ENCODE results near the gene KIAA0513. TPM values are rescaled to one million over a fixed set of nuclear protein-coding genes. Genes with fewer than 3 reads are reported as not detected.

The KIAA0513 gene
- total RNA-seq, 1 experiment from 2014 or later = 8.7 TPM

GRCh38 chr16:85065099-85065498, 37.5 kb downstream of the KIAA0513 start:
- BruUV-seq (replicated peaks) = no TSS peak
- no peak overlapping the region for H3K4me3 ChIP-seq (ENCODE audit: low read depth in 2 of 2, low read length in 2 of 2)
- TF ChIP-seq REST (IDR thresholded peaks at IDR 0.05; ENCODE audit: insufficient read depth in 1 of 2, low read depth in 2 of 2, low read length in 1 of 2) = no peak
- no peak for TF ChIP-seq POLR2AphosphoS5 (IDR thresholded peaks at IDR 0.05; ENCODE audit: low read depth, low read length)
- TF ChIP-seq CTCF (IDR thresholded peaks at IDR 0.05) = no peak
- no peak for TF ChIP-seq SIN3A (IDR thresholded peaks at IDR 0.05; ENCODE audit: borderline replicate concordance, insufficient read depth, low read depth, low read length)
- no peak for TF ChIP-seq TCF7L2 (IDR thresholded peaks at IDR 0.05; ENCODE audit: low read depth, low read length)
- intact Hi-C loops (cut with micrococcal nuclease; ENCODE audit: unreplicated experiment) (no loop called here), in situ Hi-C loops (cut with HindIII; ENCODE audit: low pct_unique_long_range_greater_than_20kb, low sequenced_read_pairs) (no loop called here)
- H3K9me3 ChIP-seq (ENCODE audit: control insufficient read depth, insufficient read depth, low read depth, low read length) = no peaks in the 10 kb centered on the region
- CTCF ChIA-PET = no interaction called here
- H3K36me3 ChIP-seq (ENCODE audit: control insufficient read depth, insufficient read depth, low read length) = no peaks in the 10 kb centered on the region
- DNase-seq (ENCODE audit: low read depth, low spot score) = no peak
- POLR2A ChIA-PET = interaction anchor here (0.7 kb wide), 1 partner anchor 37 kb away, joined by 3 read pairs; no protein-coding TSS in a partner anchor
- no peaks in the 10 kb centered on the region for H3K27me3 ChIP-seq (ENCODE audit: control insufficient read depth, insufficient read depth, low read length)
- no peak overlapping the region for H3K27ac ChIP-seq (ENCODE audit: low read length)
- no peak for ATAC-seq
- H3K4me1 ChIP-seq (ENCODE audit: control insufficient read depth, insufficient read depth, low read length) = no peaks in the 10 kb centered on the region

GRCh38 chr16:85066346-85066885, 38.8 kb downstream of the KIAA0513 start:
- DNase-seq (ENCODE audit: low read depth, low spot score) (no peak), ATAC-seq (no peak)
- BruUV-seq (replicated peaks) = no TSS peak
- ChIA-PET POLR2A (no interaction called here), CTCF (no interaction called here)
- no peaks in the 10 kb centered on the region for H3K36me3 ChIP-seq (ENCODE audit: control insufficient read depth, insufficient read depth, low read length)
- H3K9me3 ChIP-seq (ENCODE audit: control insufficient read depth, insufficient read depth, low read depth, low read length) = no peaks in the 10 kb centered on the region
- no peaks in the 10 kb centered on the region for H3K4me1 ChIP-seq (ENCODE audit: control insufficient read depth, insufficient read depth, low read length)
- no peak overlapping the region for H3K27ac ChIP-seq (ENCODE audit: low read length)
- in situ Hi-C loops (cut with HindIII; ENCODE audit: low pct_unique_long_range_greater_than_20kb, low sequenced_read_pairs) (no loop called here), intact Hi-C loops (cut with micrococcal nuclease; ENCODE audit: unreplicated experiment) (no loop called here)
- no peaks in the 10 kb centered on the region for H3K27me3 ChIP-seq (ENCODE audit: control insufficient read depth, insufficient read depth, low read length)
- H3K4me3 ChIP-seq (ENCODE audit: low read depth in 2 of 2, low read length in 2 of 2) = no peak overlapping the region
- TF ChIP-seq POLR2AphosphoS5 (IDR thresholded peaks at IDR 0.05; ENCODE audit: low read depth, low read length) = no peak
- TF ChIP-seq TCF7L2 (IDR thresholded peaks at IDR 0.05; ENCODE audit: low read depth, low read length) = no peak
- TF ChIP-seq SIN3A (IDR thresholded peaks at IDR 0.05; ENCODE audit: borderline replicate concordance, insufficient read depth, low read depth, low read length) = no peak
- no peak for TF ChIP-seq REST (IDR thresholded peaks at IDR 0.05; ENCODE audit: insufficient read depth in 1 of 2, low read depth in 2 of 2, low read length in 1 of 2)
- no peak for TF ChIP-seq CTCF (IDR thresholded peaks at IDR 0.05)
